ENCODE measurements around the gene CXCR6.
A peak's percentile ranks its signal among the peaks of the same experiment; 100 is the strongest.

Gene CXCR6

DNA sequence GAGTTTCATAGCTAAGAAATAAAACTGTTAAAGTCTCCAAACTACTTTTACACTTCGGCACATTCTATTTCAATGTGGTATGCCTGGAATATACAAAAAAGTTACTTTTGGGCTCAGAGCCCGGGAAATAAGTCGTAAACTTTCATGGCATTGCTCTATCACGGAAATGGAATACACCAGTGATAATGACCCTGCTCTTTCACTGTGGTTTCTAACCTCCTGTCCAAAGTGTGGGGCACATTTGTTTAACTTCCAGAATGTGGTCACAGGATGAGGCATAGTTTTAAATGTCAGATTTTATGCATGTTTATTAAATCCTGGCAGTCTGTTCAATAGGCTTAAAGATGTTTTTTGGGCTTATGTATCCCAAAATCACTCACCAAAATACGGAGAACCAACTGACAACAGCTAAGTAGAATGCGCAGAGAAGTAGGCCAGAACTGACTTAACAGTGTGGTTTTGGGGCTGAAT is 5.1 kb downstream of the CXCR6 start:
- DNase-seq (ENCODE audit: low read depth in 2 of 2), result no peak

DNA sequence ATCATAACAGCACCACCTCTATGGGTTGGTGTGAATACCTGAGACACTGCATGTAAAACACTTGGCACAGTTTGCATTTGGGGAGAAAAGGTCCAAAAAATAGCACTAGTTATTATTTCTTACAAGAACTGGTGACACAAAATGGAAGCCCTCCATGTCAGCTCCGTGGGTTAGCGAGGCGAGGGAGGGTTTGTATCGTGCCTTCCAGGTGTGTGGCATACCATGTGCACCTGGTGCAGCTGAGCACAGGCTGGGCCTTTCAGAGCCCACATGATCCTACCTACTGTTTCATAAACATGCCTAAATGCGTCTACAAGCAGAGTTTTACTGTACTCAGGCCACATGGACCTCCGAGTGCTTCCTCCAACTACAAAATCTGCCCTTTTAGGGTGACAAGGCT is 5.6 kb downstream of the CXCR6 start:
- no peak for DNase-seq (ENCODE audit: low read depth in 2 of 2)

DNA sequence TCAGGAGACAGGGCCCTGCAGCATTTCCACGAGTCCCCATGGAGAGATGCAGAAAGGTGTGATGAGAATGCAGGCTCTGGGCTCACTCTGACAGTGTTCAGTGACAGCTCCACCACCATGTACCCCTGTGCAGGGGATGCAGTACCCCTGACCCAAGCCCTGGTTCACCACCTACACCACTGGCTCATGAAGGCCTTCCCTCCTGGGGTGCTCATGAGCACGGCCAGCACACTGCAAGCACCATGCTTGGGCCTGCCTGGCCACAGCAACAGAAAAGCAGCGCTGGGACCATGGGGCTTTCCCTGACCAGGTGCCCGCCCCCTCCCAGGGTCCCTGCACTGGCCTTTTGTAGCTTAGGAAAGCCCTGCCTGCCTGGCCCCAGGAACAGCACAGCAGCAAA is 6.2 kb downstream of the CXCR6 start:
- DNase-seq (ENCODE audit: low read depth in 2 of 2), result no peak

DNA sequence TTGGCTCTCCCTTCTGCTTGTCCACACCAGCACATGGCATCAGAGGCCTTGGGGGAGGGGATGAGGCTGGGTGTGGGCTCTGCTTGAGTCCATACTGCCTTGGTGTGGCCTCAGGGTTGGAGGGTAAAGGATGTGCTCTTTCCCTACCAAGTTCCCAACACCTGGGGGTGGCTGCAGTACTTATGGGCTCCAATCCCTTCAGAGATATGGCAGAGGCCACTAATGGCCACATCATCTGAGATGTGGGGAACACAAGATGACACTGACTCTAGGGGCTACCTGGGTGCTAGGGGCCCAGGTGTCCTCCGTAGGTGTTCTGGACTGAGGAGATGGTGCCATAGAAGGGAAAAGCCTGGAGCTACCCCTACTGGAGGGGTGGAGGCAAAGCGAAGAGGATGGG is 6.9 kb downstream of the CXCR6 start:
- no peak for DNase-seq (ENCODE audit: low read depth in 2 of 2)

DNA sequence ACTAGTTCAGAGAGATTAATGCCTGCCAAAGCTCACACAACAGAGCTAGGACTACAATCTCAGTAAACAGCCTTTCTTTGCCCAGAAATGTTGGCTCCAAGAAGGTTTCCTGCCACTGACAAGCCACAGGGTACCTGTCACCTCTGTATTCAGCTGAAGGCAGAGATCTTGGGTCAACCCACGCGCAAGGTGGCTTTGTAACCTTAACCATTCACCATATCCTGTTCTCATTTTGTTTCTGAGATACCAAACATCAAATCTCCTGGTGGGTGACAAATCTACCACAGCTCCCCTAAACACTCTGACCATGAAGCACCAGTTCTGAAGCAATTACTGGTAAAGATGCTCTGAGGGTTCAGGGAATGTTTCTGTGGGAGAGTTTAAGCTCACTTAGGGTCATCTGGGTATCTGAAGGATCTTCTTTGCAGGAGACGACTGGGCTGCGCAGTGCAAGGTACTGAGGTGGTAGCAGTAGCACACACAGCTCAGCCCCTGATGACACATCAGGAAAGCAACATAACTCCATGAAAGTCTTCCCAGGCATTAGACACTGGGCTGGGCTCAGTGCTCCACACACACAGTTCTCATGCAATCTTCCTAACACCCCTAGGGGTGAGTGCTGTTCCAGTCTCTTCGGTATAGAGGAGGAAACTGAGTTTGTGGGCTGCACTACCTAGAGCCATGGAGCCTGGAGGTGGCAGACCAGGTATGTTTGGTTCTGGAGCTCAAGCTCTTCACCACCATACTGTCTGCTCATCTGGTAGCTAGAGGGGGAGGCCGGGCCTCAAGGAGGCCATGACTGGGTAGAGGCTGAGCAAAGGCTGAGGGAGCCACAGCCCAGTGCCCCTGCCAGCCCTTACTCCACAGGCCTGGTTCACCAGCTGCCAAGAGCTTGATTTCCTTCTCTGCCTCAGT is 7.7 kb downstream of the CXCR6 start:
- peak in 1 of 2 donors; percentile 15 for DNase-seq (ENCODE audit: low read depth in 2 of 2)

DNA sequence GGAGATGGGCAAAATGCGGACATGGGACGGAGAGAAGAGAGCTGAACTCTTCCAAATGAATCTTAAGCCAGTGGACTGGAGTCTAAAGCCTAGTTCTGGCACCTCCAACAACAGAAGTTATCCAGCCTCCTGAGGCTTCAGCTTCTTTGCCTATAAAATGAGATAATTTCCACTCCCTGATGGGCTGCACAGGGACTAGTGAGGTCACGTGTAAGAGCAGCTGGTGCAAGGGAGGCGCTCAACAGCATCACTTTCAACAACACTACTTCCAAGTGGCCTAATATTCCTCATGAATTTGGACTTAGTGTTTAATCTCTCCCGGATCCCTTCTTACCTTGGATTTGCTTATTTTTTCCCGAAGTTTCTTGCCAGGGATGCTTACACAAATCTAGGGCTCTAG is 8.7 kb downstream of the CXCR6 start:
- DNase-seq (ENCODE audit: low read depth in 2 of 2), result no peak

DNA sequence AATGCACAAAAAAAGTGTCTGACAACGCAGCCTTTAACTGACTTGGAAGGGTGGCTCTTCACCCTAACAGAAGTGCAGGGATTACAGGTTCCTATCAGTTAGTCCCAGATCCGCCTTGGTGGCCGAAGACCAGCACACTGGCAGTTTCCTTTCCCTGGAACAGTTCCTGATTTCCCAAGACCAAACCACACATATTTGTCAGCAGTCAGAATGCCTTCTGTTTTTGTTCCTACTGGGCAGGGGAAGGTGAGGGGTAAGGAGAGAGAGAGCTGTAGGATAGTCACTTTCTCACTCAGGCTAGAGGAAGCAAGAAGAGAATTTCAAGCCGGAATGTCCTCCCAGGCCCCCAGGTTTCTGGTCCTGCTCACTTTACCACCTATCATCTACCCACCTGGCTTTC is 9.2 kb downstream of the CXCR6 start:
- DNase-seq (ENCODE audit: low read depth in 2 of 2), result no peak

DNA sequence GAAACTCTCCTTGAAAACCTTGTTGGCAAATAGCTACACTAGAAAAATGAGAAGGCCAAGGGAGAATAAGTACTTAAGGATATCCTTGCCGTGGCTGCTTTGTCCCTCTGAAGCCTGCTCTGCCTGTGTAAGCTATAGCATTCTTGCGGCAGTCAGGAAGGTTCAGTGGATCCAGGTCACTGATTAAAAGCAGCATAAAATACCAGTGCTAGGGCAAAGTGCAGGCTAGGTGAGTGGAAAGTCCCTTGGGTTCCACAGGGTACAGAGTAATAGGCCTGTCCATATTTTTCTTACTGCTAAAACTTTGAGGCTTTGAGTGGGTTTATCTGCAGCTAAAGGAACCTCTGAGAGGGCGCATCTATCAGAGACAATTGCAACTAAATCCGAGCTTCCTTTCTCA is 10.3 kb downstream of the CXCR6 start:
- DNase-seq (ENCODE audit: low read depth in 2 of 2), result no peak

DNA sequence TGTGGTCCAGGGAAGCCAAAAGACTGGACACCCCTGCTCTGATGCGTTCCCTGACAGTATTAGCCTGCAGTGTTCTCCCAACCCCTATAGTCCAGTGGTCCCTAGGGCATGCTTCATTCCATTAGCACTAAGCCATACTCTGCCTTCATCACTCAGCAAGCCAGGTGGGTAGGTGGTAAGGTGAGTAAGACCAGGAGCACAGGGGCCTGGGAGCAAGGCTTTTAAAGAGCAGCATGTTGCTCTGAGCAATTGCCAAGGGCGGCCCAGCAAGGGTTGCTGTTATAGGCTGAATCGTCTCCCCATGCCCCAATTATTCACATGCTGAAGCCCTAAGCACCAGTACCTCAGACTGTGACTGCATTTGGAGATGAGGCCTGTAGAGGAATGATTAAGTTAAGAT is 11.0 kb downstream of the CXCR6 start:
- DNase-seq (ENCODE audit: low read depth in 2 of 2), result no peak

DNA sequence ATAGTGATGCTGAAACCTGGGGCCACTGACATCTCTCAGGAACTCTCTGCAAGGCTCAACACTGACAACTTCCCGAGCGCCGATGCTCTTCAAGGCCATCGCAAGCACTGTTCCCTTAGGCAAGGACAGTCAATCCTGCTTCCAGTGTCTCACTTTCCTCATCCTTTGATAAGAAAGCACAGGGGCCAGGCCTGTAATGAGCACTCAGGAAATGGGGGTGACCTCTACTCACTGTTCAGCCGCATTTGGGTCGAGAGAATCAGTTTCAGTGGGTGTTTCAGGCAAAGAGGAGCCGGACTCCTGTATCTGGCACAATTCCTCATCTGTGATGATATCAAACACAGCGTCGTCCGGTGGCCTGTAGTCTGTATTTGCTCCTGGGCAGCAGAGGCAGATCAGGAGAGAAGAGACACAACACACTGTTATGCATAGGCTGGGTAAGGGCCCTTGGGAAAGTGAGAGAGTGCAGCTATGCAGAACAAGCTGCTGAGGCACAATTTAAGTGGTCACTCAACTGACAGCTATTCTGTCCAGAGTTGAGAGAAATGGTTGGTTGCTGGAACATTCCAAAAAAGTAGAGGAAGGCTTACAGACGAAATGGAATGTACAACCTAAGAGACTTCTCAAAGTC is 11.9 kb downstream of the CXCR6 start:
- DNase-seq (ENCODE audit: low read depth in 2 of 2), result no peak

DNA sequence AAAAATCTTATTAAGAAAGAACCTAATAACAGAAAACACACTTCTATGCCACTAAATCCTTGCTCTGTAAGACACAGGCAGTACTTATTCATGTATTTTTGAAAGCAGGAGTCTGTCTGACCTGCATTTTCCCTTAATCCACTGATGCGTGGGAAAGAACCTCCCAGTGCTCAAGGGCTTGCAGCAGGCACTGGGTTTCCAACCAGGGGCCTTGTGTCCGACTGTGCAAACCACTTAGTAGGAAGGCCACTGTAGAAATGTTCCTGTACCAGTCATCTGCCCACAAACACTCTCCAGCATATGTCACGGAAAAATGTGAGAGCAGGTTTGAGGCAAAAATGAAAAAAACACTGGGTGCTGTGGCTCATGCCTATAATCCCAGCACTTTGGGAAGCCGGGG is 12.4 kb downstream of the CXCR6 start:
- DNase-seq (ENCODE audit: low read depth in 2 of 2), result no peak

DNA sequence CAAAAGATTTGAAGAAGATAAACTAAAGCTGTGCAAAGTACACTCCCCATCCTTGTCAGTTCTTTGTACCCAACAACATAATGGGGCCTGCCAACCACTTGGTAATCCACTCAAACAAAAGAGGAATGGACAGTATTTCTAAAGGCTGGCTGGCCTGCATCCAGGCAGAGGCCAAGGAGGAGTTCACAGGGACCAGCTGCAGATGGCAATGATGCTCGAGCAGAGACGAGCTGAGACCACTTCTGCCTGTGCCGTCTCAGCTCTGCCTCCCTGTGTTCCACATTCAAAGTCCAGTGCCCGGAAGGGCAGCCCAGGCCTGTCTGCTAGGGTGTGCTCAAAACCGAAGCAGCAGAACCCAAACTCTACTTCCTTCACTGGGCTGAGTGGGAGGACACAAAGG is 14.3 kb downstream of the CXCR6 start:
- DNase-seq (ENCODE audit: low read depth in 2 of 2), result no peak

DNA sequence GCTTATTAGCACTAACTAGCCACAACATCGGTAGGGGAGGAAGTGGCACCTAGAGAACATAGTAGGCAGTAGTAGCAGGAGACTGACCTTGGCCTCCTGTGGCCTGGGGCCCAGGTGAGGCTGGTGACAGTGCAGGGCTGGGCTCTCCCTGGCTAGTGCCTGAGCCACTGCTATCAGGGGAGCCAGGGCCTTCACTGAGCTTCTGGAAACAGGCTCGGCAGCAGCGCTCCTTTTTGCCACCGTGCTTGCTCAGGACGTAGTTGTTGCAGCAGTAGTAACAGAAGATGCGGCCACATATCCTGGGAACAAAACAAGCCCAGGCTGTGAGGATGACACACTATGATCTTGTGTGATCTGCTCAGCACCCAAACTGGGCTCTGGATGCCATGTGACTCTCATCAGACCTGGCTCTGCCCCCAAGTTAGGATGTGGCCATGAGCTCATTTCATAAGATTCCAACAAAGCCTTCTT is 15.1 kb downstream of the CXCR6 start:
- DNase-seq (ENCODE audit: low read depth in 2 of 2), result no peak

DNA sequence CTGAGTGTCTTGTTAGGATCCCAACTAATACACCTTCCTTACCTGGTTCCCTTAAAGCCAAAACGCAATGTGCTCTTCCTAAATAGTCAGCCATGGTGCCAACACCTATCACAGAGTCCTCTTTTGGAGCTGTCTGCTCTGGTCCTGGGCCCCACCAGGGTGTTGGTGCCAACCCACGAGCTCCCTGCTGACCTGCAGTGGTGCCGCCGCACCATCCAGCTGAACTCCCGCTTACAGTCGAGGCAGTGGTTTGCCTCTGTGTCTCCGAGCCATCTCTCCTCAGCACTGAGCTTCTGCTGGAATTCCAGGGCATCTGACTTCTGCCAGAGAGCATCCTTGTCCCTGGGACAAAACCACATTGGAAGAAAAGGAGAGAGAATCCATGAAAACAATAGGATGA is 15.9 kb downstream of the CXCR6 start:
- no peak for DNase-seq (ENCODE audit: low read depth in 2 of 2)

DNA sequence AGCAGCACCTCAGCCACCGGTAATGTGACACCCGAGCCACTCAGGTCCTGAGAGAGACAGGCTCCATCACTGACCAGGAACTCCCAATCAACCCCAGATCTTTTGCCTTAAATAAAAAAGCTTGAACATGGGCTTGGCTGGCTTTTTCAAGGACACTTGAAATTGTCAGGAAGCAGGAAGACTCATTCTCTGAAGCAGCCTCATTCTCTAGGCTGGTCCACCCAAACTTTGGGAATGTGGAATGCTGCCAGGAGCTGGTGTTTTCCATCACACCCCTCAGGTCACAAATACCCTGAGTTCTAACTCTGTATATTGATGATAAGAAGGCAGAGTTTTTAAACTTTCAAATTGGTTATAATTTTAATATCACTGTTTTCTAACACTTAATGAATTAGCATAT is 17.0 kb downstream of the CXCR6 start:
- no peak for DNase-seq (ENCODE audit: low read depth in 2 of 2)

DNA sequence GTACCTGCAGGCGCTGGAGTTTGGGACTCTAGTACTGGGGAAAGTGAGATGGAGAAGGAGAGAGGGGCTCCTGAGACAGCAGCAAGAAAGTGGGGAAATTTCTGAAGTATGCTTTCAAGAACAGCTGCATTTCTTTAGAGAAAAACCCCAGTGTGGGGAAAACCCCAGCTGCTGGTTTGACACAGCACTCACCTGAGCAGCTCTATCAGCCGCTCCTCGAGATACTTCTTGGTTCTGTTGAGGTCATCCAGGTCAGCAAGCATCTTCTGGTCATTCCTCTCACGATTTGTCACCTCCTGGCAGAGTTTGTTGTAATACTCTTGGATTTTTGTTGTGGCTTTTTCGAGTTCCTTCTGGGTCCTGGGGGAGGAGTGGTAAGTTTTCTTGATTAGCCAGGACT is 18.8 kb downstream of the CXCR6 start:
- no peak for DNase-seq (ENCODE audit: low read depth in 2 of 2)

DNA sequence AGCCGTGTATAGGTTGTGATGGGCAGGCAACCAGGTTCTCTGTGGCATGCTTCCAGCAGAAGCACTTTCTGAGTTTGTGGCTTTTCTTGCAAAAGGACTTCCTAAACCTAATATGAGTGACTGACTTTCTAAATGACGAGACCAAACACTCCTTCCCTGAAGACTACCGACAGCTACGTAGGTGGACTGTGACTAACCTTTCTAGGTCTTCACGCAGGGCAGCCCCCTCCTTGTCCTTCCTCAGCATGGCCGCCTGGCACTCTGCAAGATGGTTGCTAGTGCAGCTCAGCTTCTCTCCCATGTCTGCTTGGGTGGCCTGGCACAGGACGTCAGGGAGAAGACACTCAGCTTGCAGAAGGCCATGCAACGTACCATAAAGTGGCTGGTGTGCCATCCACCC is 20.9 kb downstream of the CXCR6 start:
- no peak for DNase-seq (ENCODE audit: low read depth in 2 of 2)

DNA sequence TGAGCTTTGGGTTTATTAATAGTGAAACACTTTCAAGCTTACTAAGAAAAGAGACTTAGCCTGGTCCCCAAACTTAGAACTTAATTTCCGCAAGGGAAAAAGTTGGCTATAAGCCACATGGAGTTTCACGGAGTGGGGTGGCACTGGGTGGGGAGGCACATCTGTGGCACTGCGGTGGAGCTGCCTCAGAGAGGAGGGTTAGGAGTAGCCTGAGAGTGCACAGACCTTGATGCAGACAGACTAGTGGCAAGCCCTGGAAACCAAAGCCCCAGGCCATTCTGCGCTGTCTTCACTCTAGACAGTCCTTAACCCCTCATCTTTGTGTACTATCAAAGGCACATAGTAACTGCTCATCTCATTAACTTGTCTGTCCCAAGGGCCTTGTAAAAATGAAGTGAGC is 22.0 kb downstream of the CXCR6 start:
- DNase-seq (ENCODE audit: low read depth in 2 of 2), result no peak

DNA sequence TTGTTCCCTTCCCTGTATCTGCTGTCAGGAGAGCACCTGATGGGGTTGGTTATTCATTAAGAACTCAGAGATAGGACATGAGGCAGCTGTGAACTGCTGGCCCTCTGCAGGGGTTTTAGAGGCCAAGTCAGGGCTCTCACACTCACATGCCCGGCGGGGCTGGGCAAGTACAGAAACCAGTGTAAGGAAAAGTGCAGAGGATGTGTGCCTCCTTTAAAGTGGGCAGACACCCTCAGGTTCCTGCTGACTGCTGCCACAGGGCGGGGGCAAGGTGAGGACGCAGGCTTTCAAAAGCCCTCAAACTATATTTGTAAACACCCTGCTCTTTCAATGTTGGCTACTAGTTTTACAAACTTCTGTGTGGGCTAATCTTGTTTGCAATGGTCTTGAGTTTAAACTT is 22.4 kb downstream of the CXCR6 start:
- no peak for DNase-seq (ENCODE audit: low read depth in 2 of 2)

DNA sequence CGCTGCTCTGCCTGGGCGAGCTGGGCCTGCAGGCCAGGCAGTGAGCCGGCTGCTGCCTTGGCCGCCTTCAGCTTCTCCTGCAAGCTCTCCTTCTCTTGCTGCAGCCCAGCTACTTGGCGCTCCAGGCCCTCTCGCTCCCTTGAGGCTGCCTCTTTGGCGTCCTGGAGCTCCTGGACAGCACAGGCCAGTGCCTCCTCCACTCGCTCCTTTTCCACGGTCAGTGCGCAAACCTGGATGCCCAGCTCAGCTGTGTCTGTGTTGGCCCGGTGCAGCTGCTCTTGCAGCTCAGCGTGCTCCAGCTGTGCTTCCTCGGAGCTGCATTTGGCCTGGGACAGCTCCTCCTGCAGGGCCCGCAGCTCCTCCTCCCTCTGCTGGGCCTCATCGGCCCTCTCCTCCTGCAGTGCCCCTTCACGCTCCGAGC is 23.1 kb downstream of the CXCR6 start:
- no peak for DNase-seq (ENCODE audit: low read depth in 2 of 2)

DNA sequence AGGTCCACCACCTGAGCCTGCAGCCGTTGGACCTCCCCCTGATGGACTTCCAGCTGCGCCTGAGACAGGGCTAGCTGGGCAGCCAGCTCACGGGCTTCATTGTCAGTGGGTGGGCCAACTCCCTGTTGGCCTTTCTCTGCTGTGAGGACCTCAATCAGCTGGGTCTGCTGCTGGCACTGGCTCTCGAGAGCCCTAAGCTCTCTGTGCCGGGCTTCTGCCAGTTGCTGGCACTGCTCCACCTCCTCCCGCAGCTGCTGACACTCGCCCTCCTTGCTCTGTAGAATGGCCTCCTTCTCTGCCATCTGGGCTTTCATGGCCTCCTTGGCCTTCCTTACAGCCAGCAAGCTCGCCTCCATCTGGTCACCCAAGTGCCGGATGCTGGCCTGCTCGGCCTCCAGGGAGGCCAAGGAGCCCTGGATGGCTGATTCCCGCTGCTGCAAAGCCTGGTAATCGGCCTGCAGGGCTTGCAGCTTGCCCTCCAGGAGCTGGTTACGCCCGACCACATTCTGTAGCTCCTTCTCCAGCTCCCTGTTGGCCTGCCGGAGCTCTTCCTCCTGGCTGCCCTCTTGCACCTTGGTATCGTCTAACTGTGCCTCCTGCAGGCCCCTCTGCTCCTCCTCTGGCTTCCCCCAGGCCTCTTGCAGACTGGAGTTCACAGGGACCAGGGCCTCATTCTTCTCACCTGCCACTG is 23.8 kb downstream of the CXCR6 start:
- DNase-seq (ENCODE audit: low read depth in 2 of 2), result no peak

DNA sequence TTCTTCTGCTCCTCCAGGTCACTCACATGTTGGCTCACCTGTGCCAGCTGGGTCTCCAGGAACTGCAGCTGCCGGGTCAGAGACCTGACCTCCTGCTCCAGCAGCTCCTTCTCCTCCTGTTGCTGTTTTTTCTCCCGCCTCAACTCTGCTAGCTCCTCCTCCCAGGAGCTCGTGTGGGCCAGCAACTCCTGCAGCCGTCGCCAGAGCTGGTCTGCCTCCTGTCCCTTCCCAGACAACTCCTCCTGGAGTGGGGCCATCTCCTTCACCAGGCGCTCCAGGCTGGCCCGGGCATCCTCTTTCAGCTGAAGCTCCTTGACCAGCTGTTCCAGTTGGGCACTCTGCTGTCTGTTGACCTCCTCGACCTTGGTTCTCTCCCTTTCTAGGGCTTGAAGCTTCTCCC is 24.5 kb downstream of the CXCR6 start:
- no peak for DNase-seq (ENCODE audit: low read depth in 2 of 2)

DNA sequence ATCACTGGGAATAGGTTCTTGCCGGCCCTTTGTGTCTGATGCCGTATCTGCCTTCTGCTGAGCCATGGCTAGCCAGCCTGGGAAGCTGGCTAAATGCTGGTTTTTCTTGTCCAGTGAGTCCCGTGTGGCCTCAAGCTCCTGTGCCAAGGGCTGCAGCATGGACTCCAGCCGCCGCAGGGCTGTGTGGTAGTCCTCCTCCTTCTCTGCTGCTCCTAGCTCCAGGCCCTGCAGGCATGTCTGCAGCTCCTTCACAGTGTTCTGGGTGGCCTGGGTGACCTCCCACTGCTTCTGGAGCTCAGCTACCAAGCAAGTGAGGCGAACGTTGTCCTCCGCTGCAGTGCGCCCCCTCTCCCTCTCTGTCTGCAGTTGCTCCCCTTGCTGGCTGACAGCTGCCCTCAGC is 24.9 kb downstream of the CXCR6 start:
- DNase-seq (ENCODE audit: low read depth in 2 of 2), result no peak

All from stimulated activated CD8-positive, alpha-beta memory T cell treated with anti-CD3 and anti-CD28 coated beads, Interleukin-7, amount 100 ng/mL, for 1 hour (primary cell).